Activated T-cell treated with anti-CD3 and anti-CD28 coated beads, Interleukin-2, amount 50 U/mL, for 1 hour (primary cell): ENCODE measurements around the gene KLF15.

Experiments used
- DNase-seq: peaks from one replicate; pipeline ENCODE4 v3.0.0-alpha.2; 2020

KLF15 gene

GRCh38 chr3:126319701-126320295 lies 37.4 kb downstream of the KLF15 start:
- DNase-seq = no peak

- no peak for DNase-seq
These were observed 39.9 kb downstream of the KLF15 start for GRCh38 chr3:126317029-126317996.

GRCh38 chr3:126316501-126316939 lies 40.7 kb downstream of the KLF15 start:
- no peak for DNase-seq

GRCh38 chr3:126316031-126316461 lies 41.2 kb downstream of the KLF15 start:
- DNase-seq = no peak

GRCh38 chr3:126314790-126315658 lies 42.2 kb downstream of the KLF15 start:
- no peak for DNase-seq

- DNase-seq = no peak
These were observed 42.9 kb downstream of the KLF15 start for GRCh38 chr3:126314305-126314789.

GRCh38 chr3:126313580-126314304 lies 43.5 kb downstream of the KLF15 start:
- DNase-seq = no peak

GRCh38 chr3:126313166-126313565 lies 44.0 kb downstream of the KLF15 start:
- no peak for DNase-seq

- no peak for DNase-seq
These were observed 44.9 kb downstream of the KLF15 start for GRCh38 chr3:126312341-126312740.

- no peak for DNase-seq
These were observed 45.8 kb downstream of the KLF15 start for GRCh38 chr3:126311338-126311978.

GRCh38 chr3:126310816-126311215 lies 46.4 kb downstream of the KLF15 start:
- no peak for DNase-seq

- DNase-seq = no peak
These were observed 47.1 kb downstream of the KLF15 start for GRCh38 chr3:126309861-126310655.

- no peak for DNase-seq
These were observed 48.0 kb downstream of the KLF15 start for GRCh38 chr3:126309165-126309564.

GRCh38 chr3:126308394-126309125 lies 48.6 kb downstream of the KLF15 start:
- no peak for DNase-seq

GRCh38 chr3:126307591-126308393 lies 49.4 kb downstream of the KLF15 start:
- no peak for DNase-seq

GRCh38 chr3:126306888-126307482 lies 50.2 kb downstream of the KLF15 start:
- DNase-seq = no peak

GRCh38 chr3:126306397-126306796 lies 50.8 kb downstream of the KLF15 start:
- DNase-seq = no peak

GRCh38 chr3:126305427-126305826 lies 51.8 kb downstream of the KLF15 start:
- no peak for DNase-seq

- DNase-seq = no peak
These were observed 52.5 kb downstream of the KLF15 start for GRCh38 chr3:126304704-126305103.
